ENCODE data around the gene CPA1.

Gene CPA1

GRCh38 chr7:130423501-130424037 is 43.3 kb downstream of the CPA1 start:
- Histone ChIP-seq H3K27me3 (no peaks in the 10 kb centered on the region), H3K9me3 (no peaks in the 10 kb centered on the region), H3K4me1 (no peaks in the 10 kb centered on the region), H3K36me3 (peaks cover 59% of the 10 kb centered on the region), H3K27ac (no peak overlapping the region), H3K4me2 (no peak overlapping the region), H3K9ac (no peak overlapping the region), H3K4me3 (no peak overlapping the region), H4K20me1 (no peaks in the 10 kb centered on the region)
- TF ChIP-seq Cebpa-rat (IDR thresholded peaks at IDR 0.05): no peak

GRCh38 chr7:130425796-130426195 is 45.5 kb downstream of the CPA1 start:
- peaks cover 8% of the 10 kb centered on the region for H3K4me1 ChIP-seq
- H3K4me2 ChIP-seq: no peak overlapping the region
- H3K9me3 ChIP-seq: no peaks in the 10 kb centered on the region
- peaks cover 58% of the 10 kb centered on the region for H3K36me3 ChIP-seq
- no peaks in the 10 kb centered on the region for H4K20me1 ChIP-seq
- no peak overlapping the region for H3K9ac ChIP-seq
- H3K4me3 ChIP-seq: no peak overlapping the region
- no peak overlapping the region for H3K27ac ChIP-seq
- TF ChIP-seq Cebpa-rat (IDR thresholded peaks at IDR 0.05): no peak
- H3K27me3 ChIP-seq: no peaks in the 10 kb centered on the region

GRCh38 chr7:130426564-130426963 is 46.3 kb downstream of the CPA1 start:
- Histone ChIP-seq H3K4me1 (peaks cover 8% of the 10 kb centered on the region), H3K4me3 (no peak overlapping the region), H3K4me2 (no peak overlapping the region), H3K9ac (no peak overlapping the region), H3K9me3 (no peaks in the 10 kb centered on the region), H3K27ac (no peak overlapping the region), H3K36me3 (peaks cover 52% of the 10 kb centered on the region), H3K27me3 (no peaks in the 10 kb centered on the region), H4K20me1 (no peaks in the 10 kb centered on the region)
- no peak for TF ChIP-seq Cebpa-rat (IDR thresholded peaks at IDR 0.05)

GRCh38 chr7:130429019-130429418 is 48.7 kb downstream of the CPA1 start:
- Histone ChIP-seq H3K4me1 (peaks cover 22% of the 10 kb centered on the region), H3K9ac (no peak overlapping the region), H3K36me3 (peaks cover 37% of the 10 kb centered on the region), H3K27ac (no peak overlapping the region), H3K9me3 (no peaks in the 10 kb centered on the region), H4K20me1 (no peaks in the 10 kb centered on the region), H3K27me3 (no peaks in the 10 kb centered on the region), H3K4me2 (peak overlapping the region; percentile 31), H3K4me3 (no peak overlapping the region)
- TF ChIP-seq Cebpa-rat (IDR thresholded peaks at IDR 0.05): no peak

GRCh38 chr7:130430115-130430514 is 49.8 kb downstream of the CPA1 start:
- Histone ChIP-seq H4K20me1 (no peaks in the 10 kb centered on the region), H3K27ac (no peak overlapping the region), H3K4me3 (no peak overlapping the region), H3K27me3 (no peaks in the 10 kb centered on the region), H3K36me3 (peaks cover 33% of the 10 kb centered on the region), H3K4me2 (no peak overlapping the region), H3K9me3 (no peaks in the 10 kb centered on the region), H3K4me1 (peaks cover 25% of the 10 kb centered on the region), H3K9ac (no peak overlapping the region)
- TF ChIP-seq Cebpa-rat (IDR thresholded peaks at IDR 0.05): no peak

- Histone ChIP-seq H3K27me3 (no peaks in the 10 kb centered on the region), H3K36me3 (peaks cover 26% of the 10 kb centered on the region), H3K4me1 (peaks cover 33% of the 10 kb centered on the region), H4K20me1 (no peaks in the 10 kb centered on the region), H3K27ac (no peak overlapping the region), H3K4me2 (no peak overlapping the region), H3K9me3 (no peaks in the 10 kb centered on the region), H3K4me3 (no peak overlapping the region), H3K9ac (no peak overlapping the region)
- TF ChIP-seq Cebpa-rat (IDR thresholded peaks at IDR 0.05): no peak
Observed at GRCh38 chr7:130430841-130431666, 50.8 kb downstream of the CPA1 start.

GRCh38 chr7:130432886-130433285 is 52.6 kb downstream of the CPA1 start:
- Histone ChIP-seq H3K4me2 (peak overlapping the region; percentile 42; the same call in 1 of the 2 replicates), H3K27ac (no peak overlapping the region), H3K4me1 (peaks cover 33% of the 10 kb centered on the region), H3K9ac (no peak overlapping the region), H4K20me1 (no peaks in the 10 kb centered on the region), H3K27me3 (no peaks in the 10 kb centered on the region), H3K9me3 (no peaks in the 10 kb centered on the region; the same call in 1 of the 2 replicates), H3K36me3 (peaks cover 15% of the 10 kb centered on the region), H3K4me3 (no peak overlapping the region)
- TF ChIP-seq Cebpa-rat (IDR thresholded peaks at IDR 0.05): no peak

GRCh38 chr7:130433301-130433700 is 53.0 kb downstream of the CPA1 start:
- H3K9me3 ChIP-seq: no peaks in the 10 kb centered on the region; the same call in 1 of the 2 replicates
- no peaks in the 10 kb centered on the region for H3K27me3 ChIP-seq
- H3K4me2 ChIP-seq: peak overlapping the region; percentile 42
- H3K4me3 ChIP-seq: no peak overlapping the region
- H3K36me3 ChIP-seq: peaks cover 19% of the 10 kb centered on the region
- no peak overlapping the region for H3K9ac ChIP-seq
- H4K20me1 ChIP-seq: no peaks in the 10 kb centered on the region
- TF ChIP-seq Cebpa-rat (IDR thresholded peaks at IDR 0.05): no peak
- H3K27ac ChIP-seq: peak overlapping the region; percentile 2; the same call in 1 of the 2 replicates
- H3K4me1 ChIP-seq: peaks cover 33% of the 10 kb centered on the region

- TF ChIP-seq Cebpa-rat (IDR thresholded peaks at IDR 0.05): no peak
- no peak overlapping the region for H3K9ac ChIP-seq
- H3K36me3 ChIP-seq: peaks cover 16% of the 10 kb centered on the region; the same call in 1 of the 2 replicates
- no peaks in the 10 kb centered on the region for H3K27me3 ChIP-seq
- no peak overlapping the region for H3K27ac ChIP-seq
- H3K4me2 ChIP-seq: no peak overlapping the region
- peaks cover 11% of the 10 kb centered on the region; the same call in 1 of the 2 replicates for H3K9me3 ChIP-seq
- H3K4me3 ChIP-seq: no peak overlapping the region
- H3K4me1 ChIP-seq: peaks cover 36% of the 10 kb centered on the region
- no peaks in the 10 kb centered on the region for H4K20me1 ChIP-seq
Observed at GRCh38 chr7:130435311-130435854, 55.1 kb downstream of the CPA1 start.

- Histone ChIP-seq H3K9me3 (peaks cover 13% of the 10 kb centered on the region; the same call in 1 of the 2 replicates), H3K36me3 (peaks cover 16% of the 10 kb centered on the region; the same call in 1 of the 2 replicates), H3K4me2 (no peak overlapping the region), H4K20me1 (no peaks in the 10 kb centered on the region), H3K9ac (no peak overlapping the region), H3K27me3 (no peaks in the 10 kb centered on the region), H3K4me3 (no peak overlapping the region), H3K27ac (no peak overlapping the region), H3K4me1 (peaks cover 38% of the 10 kb centered on the region)
- no peak for TF ChIP-seq Cebpa-rat (IDR thresholded peaks at IDR 0.05)
Observed at GRCh38 chr7:130436253-130436652, 56.0 kb downstream of the CPA1 start.

Measured in BLaER1 (cell line).